GM18873 (cell line): ENCODE data around the gene KRTAP10-11.
"Not testable (repeated sequence)": the region's sequence is repeated elsewhere in the genome, so short reads cannot be mapped to it uniquely, and the experiment has no call there.

Source experiments
- ATAC-seq: cut with Tn5 transposase; IDR thresholded peaks from one replicate; pipeline ENCODE4 v1.9.1; 2021; ENCODE audit warnings: mild to moderate bottlenecking, moderate library complexity, moderate number of reproducible peaks; ENCODE audit not compliant: unreplicated experiment, low FRiP score

KRTAP10-11 gene

DNA sequence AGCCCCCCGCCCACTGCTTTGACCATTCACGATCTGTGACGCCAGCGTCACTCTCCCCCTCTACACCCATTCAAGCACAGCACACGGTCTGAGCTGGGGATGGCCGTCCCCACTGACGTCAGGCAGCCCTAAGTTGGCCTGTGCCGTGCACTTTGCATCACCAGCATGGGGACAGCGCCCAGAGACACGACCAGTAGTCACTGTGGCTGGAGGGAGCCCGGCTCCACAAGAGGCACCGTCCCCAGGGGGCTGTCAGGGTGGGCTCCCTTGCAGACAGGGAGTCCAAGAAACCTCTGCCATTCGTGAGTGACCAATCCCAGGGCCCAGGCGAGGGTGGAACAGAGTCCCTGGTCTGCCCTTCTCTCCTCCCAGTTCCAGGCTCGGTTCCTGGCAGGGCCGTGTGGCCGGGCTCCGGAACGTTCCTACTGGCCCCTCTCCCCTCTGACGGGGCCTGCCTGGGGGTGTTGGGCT lies 32.0 kb upstream of the KRTAP10-11 start:
- no peak for ATAC-seq

DNA sequence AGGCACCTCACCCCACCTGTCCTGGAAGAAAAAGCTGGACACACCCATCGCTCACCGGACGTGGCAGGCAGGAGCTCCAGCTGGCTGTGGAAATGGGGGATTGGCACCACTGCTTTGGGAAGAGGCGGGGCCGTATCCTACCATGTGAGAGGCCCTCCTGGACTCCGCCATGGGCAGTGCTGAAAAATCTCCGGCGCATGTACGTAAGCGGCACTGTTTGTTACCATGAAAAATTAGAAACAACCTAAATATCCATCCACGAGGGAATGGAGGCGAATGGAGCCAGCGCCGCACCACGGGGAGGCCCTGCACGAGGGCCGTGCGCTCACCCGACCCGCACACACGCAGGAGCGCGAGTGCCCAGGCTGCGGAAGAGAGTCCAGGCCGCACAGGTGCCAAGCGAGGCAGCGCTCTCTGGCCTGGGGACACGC lies 31.2 kb upstream of the KRTAP10-11 start:
- ATAC-seq: no peak

DNA sequence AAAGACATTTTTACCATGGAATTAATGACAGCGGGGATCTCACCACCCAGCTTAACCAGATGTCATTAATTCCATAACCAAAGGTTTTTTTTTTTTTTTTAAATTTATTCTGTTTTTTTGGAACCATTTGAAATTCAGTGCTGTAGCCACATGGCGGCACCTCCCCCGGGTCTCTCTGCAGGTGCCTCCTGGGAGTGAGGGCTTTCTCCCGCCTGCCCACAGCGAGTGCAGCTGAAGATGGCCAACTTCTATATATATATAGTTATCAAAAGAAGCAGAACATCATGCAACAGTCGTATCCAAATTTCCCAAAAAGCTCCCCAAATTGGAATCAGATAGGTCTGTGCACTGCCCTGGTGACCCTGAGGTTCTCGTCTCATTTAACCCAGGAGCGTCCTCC lies 30.7 kb upstream of the KRTAP10-11 start:
- ATAC-seq: no peak

DNA sequence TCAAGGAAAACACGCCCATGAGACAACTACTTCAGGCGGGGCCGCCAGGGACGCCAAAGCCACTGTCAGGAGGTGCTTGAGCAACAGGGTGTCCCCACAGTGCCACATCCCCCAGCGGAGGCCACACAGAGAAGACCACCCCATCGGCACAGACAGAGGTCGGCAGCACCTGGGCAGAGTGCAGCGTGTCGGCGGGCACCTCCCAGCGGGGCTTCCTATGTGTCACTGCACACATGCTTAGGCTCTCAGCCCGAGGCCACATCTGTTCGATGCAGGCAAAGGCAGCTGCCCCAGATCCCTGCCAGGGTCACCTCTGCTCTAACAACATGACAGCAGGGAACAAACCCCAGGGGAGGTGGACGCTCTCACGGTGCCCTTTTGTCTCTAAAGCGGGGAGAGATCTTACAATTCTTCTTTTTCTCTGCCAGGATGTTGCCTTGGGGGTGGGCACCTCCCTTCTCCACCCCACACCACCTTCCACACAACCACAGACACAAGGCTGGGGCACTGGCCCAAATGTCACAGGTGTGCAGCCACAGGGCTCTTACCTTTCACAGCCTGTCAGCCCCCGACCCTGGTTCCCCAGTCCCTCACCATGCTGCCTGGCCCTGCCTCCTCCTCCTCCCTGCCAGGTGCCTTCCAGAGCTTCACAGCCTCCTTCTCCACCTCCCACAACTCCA lies 30.2 kb upstream of the KRTAP10-11 start:
- no peak for ATAC-seq

DNA sequence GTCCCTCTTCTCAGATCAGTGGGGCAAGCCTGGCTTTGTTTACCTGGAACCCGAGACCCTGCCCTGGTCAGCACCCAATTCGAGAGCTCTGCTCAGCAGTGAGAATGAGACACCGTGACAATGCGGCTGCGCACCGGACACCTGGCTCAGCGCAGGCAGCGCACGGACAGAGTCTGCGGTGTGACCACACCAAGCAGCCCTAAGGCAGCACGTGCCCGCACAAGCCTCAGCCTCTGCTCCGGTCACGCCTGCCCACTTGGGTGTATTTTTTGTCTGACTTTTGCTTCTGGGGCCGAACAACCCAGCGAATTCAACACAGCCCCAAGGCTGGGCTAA lies 29.7 kb upstream of the KRTAP10-11 start:
- no peak for ATAC-seq

DNA sequence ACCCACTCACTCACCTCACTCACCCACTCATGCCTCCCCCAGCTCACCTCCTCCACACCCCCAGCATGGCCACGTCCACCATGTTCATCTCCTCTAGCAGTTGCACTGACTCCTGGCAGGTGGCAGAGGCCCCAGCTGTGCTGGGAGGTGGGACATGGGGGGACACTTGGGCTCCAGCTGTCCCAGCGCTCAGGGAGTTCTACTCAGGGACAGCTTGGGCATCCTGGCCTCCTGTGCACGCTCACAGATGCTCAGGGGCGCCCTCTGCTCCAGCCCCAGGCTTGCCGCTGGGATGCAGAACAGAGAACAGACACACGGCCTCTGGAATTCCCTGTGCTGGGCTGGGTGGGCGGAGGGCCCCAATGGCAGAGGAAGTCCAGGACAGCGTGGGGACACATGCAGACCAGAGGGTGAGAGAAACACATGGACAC lies 29.1 kb upstream of the KRTAP10-11 start:
- no peak for ATAC-seq

DNA sequence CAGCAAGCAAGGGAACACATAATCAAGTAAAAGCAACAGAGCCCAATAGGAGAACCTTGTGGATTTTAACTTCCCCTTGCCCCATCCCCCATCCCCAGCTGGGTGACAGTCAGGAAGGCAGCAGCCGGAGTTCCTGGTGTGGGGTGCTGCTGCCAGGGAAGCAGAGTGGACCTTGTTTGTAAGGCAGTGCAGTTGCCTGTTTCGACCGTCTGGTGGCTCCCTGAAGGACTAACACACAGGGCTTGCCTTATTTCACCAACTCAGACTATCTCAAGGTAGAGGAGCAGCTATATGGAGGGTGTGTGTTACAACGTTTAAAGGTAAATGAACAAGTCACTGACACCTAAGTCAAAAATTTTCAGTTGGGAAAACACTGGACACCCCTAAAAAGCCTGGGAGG lies 27.7 kb upstream of the KRTAP10-11 start:
- no peak for ATAC-seq

DNA sequence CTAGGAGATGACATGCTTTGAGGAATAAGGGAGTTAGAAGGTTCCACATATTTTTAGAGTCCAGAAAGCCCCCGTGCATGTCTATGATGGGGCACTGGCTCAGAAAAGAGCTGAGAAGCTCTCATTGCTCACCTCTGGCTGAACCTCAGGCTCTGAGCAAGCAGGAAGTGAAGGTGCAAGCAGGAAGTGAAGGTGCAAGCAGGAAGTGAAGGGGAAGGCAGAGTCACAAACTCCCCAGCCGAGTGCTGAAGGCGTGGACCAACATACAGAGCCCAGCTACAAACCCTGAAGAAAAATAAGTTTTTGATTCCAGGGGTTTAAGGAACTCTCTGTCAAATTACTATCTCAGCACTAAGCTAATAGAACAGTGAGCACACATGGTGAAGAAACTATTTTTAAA lies 27.3 kb upstream of the KRTAP10-11 start:
- ATAC-seq: no peak

DNA sequence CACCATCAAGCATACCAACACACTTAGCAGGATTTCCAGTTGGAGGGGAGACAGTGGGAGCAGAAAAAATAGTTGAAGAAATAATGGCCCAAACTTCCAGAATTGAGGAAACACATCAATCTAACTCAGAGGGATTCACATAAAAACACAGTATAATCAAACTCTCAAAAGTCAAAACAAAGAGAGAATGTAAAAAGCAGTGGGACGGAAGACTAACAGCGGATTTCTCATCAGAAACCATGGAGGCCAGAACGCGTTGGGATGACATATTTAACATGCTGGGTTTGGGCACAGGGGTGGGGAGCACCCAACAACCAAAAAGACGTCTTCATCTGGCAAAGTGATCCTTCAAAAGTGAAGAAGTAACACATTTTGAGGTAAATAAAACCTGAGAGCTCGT lies 26.3 kb upstream of the KRTAP10-11 start:
- no peak for ATAC-seq

DNA sequence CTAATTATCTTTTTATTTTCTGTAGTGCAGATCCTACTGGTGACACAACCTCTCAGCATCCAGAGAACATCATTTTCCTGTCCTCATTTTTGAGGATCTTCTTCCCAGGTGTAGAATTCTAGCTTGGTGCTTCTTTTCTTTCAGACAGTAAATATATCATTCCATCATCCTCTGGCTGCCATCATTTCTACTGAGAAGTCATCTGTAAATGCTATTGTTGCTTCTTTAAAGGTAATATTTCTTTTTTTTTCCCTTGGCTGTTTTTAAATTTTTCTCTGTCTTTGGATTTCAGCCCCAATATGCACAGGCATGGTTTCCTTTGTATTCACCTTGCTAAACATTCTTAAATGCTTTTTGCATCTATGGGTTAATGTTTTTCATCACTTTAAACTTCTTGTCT lies 22.6 kb upstream of the KRTAP10-11 start:
- ATAC-seq: no peak

DNA sequence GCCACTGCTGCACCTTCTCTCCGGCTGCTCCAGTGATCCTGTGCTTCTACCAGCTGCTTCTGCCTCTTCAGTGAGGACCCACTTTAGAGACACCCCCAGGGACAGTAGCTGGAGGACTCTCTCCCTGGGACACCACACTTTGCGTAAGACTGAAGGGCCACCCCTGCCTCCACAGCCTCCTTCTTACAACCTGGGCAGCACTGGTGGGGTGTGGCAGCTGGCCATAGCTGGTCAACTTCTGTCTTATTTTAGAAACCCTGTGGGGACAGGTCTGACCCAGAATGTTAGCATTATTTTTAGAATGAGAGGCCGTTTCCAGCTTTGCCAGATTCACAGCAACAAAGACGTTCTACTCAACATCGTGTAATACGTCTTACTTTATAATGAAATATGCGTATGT lies 20.5 kb upstream of the KRTAP10-11 start:
- ATAC-seq: no peak

DNA sequence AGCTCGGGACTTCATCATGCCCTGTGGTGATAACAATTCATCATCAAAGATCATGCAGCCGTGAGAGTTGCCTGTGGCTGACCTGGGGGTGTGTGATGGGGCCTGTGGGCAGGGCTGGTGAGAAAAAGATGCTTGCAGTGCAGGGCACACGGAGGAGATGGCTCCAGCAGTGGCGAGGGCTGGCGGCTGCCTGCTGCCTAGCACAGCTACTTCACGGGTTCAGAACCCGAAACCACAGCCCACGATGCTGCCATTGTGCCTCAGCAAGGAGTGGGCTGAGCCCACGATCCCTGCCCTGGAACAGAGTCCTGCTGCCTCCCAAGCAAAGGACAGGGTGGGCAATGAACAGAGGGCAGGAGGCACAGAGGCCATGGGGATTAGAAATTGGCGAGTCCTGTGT lies 20.0 kb upstream of the KRTAP10-11 start:
- ATAC-seq: no peak

DNA sequence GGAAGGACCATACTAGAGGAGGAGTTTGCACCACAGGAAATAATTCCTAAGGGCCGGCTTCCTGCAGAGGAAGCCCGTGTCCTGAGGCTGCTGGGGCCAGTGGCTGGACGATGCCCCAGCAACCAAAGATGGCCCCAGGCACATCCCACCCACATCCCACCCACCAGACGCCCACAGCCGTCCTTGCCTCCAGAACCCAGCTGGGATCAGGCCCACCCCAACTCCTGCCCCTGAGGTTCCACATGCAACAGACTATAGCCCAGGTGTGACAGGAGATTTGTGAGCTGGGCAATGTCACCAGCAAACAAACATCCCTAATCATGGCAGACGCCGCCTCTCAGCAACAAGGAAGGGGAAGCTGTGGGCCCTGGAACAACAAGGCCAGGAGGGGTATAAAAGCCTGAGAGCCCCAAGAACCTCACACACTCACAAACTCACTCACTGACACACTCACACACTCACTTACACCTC lies 19.5 kb upstream of the KRTAP10-11 start, which contains the start of gene KRTAP10-9:
Gene KRTAP10-9, plus strand, starts transcription at position 421 of the 471 bp plus-strand sequence. CDS start 79 bp downstream, outside the sequence.
- no peak for ATAC-seq

DNA sequence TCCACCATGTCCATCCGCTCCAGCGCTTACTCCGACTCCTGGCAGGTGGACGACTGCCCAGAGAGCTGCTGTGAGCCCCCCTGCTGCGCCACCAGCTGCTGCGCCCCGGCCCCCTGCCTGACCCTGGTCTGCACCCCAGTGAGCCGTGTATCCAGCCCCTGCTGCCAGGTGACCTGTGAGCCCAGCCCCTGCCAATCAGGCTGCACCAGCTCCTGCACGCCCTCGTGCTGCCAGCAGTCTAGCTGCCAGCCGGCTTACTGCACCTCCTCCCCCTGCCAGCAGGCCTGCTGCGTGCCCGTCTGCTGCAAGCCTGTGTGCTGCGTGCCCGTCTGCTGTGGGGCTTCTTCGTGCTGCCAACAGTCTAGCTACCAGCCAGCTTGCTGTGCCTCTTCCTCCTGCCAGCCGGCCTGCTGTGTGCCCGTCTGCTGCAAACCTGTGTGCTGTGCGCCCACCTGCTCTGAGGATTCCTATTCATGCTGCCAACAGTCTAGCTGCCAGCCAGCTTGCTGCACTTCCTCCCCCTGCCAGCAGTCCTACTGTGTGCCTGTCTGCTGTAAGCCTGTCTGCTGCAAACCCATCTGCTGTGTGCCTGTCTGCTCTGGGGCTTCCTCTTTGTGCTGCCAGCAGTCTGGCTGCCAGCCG lies 18.9 kb upstream of the KRTAP10-11 start:
- ATAC-seq: not testable (repeated sequence)

DNA sequence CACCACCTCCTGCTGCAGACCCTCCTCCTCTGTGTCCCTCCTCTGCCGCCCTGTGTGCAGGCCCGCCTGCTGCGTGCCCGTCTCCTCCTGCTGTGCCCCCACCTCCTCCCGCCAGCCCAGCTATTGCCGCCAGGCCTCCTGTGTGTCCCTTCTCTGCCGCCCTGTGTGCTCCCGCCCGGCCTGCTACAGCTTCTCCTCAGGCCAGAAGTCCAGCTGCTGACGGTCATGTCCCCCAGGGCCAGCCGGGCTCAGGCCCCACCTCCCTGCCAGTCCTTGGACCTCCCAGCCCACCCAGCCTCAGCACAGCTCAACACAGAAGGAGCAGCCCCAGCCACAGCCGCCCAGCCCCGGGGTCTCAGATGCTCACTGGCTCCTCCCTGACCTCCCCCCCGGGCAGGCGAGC lies 18.4 kb upstream of the KRTAP10-11 start:
- not testable (repeated sequence) for ATAC-seq

DNA sequence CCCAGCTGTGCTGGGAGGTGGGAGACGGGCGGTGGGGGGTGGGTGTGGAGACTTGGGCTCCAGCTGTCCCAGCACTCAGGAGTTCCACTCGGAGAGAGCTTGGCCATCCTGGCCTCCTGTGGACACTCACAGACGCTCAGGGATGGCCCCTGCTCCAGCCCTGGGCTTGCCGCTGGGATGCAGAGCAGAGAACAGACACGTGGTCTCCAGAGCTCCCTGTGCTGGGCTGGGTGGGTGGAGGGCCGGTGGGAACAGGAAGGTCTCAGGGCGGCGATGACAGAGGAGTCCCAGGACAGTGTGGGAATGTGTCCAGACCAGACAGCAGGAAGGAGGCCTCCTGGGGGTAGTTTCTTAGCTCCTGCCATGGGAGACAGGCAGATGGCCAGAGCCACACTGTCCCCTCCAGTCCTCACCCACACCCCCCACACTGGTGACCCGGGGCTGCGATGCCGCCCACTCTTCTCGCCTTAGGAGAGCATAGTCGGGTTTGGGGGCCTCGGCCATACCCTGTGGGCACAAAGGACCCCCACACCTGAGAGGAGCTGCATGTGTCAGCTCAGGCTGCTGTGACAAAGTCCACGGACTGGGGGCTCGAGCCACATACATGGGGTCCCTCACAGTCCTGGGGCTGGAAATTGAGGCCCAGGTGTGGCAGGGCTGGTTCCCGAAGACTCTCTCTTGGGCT lies 17.4 kb upstream of the KRTAP10-11 start:
- no peak for ATAC-seq

DNA sequence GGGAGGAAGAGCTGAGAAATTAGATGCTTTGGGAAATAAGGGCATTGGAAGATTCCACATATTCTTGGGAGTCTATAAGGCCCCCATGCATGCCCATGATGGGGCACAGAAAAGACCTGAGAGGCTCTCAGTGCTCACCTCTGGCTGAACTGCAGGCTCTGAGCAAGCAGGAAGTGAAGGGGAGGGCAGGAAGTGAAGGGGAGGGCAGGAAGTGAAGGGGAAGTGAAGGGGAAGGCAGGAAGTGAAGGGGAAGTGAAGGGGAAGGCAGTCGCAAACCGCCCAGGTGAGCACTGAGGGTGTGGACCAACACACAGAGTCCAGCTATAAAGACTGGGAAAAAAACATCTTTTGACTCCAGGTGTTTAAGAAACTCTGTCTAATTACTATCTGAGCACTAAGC lies 15.8 kb upstream of the KRTAP10-11 start:
- ATAC-seq: no peak

DNA sequence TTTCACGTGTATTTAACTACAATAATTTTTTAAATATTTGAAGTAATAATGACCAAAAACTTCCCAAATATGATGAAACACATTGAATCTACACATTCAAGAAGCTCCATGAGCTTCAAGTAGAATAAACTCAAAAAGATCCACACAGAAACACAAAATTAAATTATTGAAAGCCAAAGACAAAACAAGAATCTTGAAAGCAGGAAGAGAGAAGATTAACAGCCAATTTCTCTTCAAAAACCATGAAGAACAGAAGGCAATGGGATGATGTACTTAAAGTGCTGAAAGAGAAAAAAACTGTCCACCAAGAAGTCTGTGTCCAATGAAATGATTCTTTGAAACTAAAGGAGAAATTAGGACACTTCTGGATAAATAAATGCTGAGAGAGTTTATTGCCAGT lies 14.1 kb upstream of the KRTAP10-11 start:
- ATAC-seq: no peak

DNA sequence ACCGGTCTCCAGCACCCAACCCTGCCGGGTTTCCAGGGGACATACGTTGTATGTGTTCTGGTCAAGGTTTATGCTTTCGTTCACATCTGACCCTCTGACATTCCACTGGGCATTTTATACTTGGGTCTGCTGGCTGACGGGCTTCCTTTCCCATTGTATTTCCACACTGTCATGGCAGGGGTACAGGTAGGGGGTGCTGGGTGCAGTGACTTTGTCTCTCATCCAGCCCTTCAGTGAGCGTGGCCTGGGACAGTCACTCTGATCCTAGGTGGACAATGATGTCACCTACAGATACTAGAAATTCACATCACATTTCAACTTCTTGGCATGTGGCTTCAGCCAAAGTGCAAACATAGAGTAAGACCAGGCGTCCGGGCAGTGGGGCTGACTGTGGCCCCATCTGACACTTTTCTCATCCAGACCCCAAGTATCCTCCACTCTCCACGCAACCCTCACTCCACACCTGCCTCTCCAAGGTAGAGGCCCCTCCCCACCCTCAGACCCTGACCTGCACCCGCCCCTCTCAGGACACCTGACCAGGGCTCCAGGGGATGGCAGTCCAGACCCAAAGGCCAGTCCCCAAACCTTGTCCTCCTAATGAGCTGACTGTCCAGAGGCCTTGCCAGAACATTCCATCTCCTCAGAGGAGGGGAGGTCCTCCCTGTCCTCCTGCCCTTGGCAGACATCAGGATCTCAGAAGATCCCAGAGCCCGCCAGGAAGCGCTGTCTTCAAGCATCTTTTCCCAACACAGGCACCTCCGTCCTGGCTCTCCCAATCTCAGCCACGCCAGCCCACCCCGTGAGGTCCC lies 9.8 kb upstream of the KRTAP10-11 start:
- no peak for ATAC-seq

DNA sequence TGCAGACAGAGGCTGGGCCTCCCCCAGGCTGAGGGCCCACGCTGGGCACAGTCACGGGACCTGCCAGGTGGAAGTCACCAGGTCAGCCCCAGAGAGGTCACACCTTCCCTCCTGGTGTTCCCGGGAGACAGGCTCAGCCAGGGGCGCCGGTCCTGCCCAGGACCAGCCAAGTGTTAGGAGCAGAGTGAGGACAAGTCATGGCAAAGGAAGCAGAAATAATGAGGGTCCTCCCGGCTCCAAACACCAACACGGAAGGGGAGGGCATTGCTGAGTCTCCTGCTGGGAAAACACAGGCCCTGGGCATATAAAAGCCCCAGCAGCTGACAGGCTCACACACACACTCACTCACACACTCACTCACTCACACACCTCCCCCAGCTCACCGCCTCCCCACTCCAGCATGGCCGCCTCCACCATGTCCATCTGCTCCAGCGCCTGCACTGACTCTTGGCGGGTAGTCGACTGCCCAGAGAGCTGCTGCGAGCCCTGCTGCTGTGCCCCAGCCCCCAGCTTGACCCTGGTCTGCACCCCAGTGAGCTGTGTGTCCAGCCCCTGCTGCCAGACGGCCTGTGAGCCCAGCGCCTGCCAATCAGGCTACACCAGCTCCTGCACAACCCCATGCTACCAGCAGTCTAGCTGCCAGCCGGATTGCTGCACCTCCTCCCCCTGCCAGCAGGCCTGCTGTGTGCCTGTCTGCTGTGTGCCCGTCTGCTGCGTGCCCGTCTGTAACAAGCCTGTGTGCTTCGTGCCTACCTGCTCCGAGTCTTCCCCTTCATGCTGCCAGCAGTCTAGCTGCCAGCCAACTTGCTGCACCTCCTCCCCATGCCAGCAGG lies 9.0 kb upstream of the KRTAP10-11 start, which contains the start of gene KRTAP10-10:
Gene KRTAP10-10, plus strand, starts transcription at position 339 of the 833 bp plus-strand sequence. Its CDS starts 62 bp downstream, at position 401.
- no peak for ATAC-seq
